Vagina (tissue), 2 donors: ENCODE results near the gene CD300LG. TPM values are rescaled to one million over a fixed set of nuclear protein-coding genes. Genes with fewer than 3 reads are reported as not detected.

Source experiments
- DNase-seq, 2 donors: peaks; one replicate each; pipeline ENCODE4 v3.0.0-alpha.2; 2017; ENCODE audit errors: extremely low spot score in 2 of 2
- H3K27ac ChIP-seq: fragments of 200-600 bp; sonication (generic); one replicate; pipeline ENCODE4 v1.5.1; 2019
- H3K27me3 ChIP-seq: fragments of 200-600 bp; sonication (generic); one replicate; pipeline ENCODE4 v1.5.1; 2019
- H3K36me3 ChIP-seq, 2 donors: fragments of 200-600 bp; sonication (generic); one replicate each; pipeline ENCODE4 v1.5.1; 2017 to 2019
- H3K4me1 ChIP-seq: fragments of 200-600 bp; sonication (generic); one replicate; pipeline ENCODE4 v1.5.1; 2019
- H3K4me3 ChIP-seq, 2 donors: fragments of 200-600 bp; sonication (generic); 1 replicate in 1 of 2; 2 replicates in 1 of 2; pipeline ENCODE4 v1.5.1; 2016 to 2019
- H3K9me3 ChIP-seq: fragments of 200-600 bp; sonication (generic); one replicate; pipeline ENCODE4 v1.5.1; 2019
- POLR2A ChIP-seq, 2 donors: fragments of 450-650 bp; IDR thresholded peaks; one replicate each; pipeline ENCODE4 v1.6.1; 2017; ENCODE audit warnings: antibody characterized with exemption in 2 of 2, mild to moderate bottlenecking in 2 of 2, moderate library complexity in 2 of 2
- POLR2AphosphoS5 ChIP-seq, 2 donors: sonication (generic); formaldehyde crosslinking; IDR thresholded peaks; one replicate each; pipeline ENCODE4 v1.9.0; 2017; ENCODE audit warnings: antibody characterized with exemption in 2 of 2, mild to moderate bottlenecking in 2 of 2, low read depth in 1 of 2; ENCODE audit not compliant: insufficient read depth in 1 of 2
- intact Hi-C: fragments of 100-400 bp; cut with DNase I; formaldehyde crosslinking; loops from one replicate; pipeline ENCODE4 v1.15.1; 2023
- total RNA-seq: library from RNA; depleted of rRNA; stranded (reverse); fragments of >200 nt; gene quantifications from one replicate; pipeline ENCODE4 v1.2.3, GENCODE V29; 2016
- TF ChIP-seq, protein P1 (sequence below), 3 experiments: fragments of 450-650 bp in 2 of 3; fragments of 200-600 bp in 1 of 3; sonication (generic) in 1 of 3; IDR thresholded peaks; one replicate each; pipeline ENCODE4 v1.5.1; 2017 to 2019; ENCODE audit warnings: antibody characterized with exemption in 3 of 3, mild to moderate bottlenecking in 2 of 3, moderate library complexity in 2 of 3

Gene CD300LG
- total RNA-seq, 1 donor from 2014 or later = 5.6 TPM

DNA sequence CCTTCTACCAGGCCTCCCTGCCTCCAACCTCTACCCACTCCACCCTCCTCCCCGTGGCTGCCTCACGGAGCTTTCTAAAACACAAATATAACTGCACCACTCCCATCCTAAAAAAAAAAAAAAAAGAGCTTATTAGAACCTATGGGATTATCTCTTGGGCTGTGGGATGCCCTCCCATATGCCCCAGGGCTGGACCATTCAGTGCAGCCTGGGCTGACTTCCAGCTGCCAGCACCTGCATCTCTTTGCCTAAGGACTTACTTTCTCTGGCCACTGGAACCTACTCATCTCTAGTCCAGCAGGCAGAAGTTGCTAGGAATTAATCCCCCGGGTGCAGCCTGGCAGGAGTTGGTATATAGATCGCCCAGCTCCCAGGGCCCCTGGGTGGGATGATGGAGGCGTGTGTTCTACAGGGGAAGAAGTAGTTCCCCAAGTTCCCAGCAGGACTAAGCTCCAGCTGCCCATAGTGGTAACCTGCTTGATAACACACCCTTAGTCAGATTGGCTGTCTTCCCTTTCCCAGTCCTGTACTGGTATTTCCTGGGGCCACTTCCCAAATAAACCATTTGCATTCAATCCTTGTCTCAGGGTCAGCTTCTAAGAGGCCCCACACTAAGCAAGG is 24.3 kb upstream of the CD300LG start:
- DNase-seq = no peak
- intact Hi-C loops = no loop called here

DNA sequence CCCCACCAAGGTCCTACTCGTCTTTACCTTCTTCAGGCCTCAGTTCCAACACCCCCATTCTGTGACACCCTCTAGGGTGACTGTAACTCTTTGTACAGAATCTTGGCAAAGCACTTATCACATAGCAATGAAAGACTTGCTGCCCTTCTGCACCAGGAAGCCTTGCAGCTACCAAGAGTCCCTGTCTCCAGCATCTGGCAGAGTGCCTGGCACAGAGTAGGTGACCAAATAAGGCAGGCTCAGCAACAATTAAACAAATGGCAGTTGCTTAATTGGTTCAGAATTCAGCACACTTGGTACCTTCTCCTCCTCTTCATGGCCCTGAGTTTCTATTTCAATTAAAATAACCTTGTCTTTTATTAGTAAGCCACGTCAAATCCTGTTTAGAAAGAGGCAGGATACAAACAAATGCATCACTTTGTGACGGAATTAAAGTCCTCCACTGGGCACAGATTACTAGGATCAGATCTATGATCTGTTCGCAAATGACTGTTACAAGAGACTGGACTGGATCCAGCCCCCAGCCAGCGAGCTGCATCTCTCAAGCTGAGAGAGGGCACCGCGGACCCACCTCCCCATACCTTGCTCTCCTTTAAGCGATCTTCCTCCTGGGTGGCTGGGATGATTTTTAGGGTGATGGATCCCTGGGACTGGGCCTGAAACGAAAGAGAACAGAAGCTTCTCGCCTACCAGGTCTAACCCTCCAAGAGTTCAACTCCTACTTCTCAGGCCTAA is 23.5 kb upstream of the CD300LG start:
- peaks cover 0 to 8% of the 10 kb centered on the region in 2 donors for H3K36me3 ChIP-seq
- peak overlapping the region; percentile 23 for H3K27ac ChIP-seq
- no peak overlapping the region for H3K4me3 ChIP-seq
- peaks cover 4% of the 10 kb centered on the region for H3K4me1 ChIP-seq
- TF ChIP-seq, protein P1, sequence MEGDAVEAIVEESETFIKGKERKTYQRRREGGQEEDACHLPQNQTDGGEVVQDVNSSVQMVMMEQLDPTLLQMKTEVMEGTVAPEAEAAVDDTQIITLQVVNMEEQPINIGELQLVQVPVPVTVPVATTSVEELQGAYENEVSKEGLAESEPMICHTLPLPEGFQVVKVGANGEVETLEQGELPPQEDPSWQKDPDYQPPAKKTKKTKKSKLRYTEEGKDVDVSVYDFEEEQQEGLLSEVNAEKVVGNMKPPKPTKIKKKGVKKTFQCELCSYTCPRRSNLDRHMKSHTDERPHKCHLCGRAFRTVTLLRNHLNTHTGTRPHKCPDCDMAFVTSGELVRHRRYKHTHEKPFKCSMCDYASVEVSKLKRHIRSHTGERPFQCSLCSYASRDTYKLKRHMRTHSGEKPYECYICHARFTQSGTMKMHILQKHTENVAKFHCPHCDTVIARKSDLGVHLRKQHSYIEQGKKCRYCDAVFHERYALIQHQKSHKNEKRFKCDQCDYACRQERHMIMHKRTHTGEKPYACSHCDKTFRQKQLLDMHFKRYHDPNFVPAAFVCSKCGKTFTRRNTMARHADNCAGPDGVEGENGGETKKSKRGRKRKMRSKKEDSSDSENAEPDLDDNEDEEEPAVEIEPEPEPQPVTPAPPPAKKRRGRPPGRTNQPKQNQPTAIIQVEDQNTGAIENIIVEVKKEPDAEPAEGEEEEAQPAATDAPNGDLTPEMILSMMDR (IDR thresholded peaks at IDR 0.05) = no peak
- TF ChIP-seq POLR2AphosphoS5 (IDR thresholded peaks at IDR 0.05; ENCODE audit: insufficient read depth in 1 of 2, low read depth in 1 of 2) = peak in 1 of 2 donors; percentile 22
- H3K9me3 ChIP-seq = no peaks in the 10 kb centered on the region
- intact Hi-C loops = no loop called here
- DNase-seq = no peak
- no peaks in the 10 kb centered on the region for H3K27me3 ChIP-seq

More for the DNA sequence above, 24.3 kb upstream of the CD300LG start:
- Histone ChIP-seq H3K27me3 (no peaks in the 10 kb centered on the region), H3K27ac (no peak overlapping the region), H3K9me3 (no peaks in the 10 kb centered on the region), H3K36me3 (peaks cover 0 to 8% of the 10 kb centered on the region in 2 donors), H3K4me3 (no peak overlapping the region), H3K4me1 (peaks cover 4% of the 10 kb centered on the region)
- TF ChIP-seq POLR2A (IDR thresholded peaks at IDR 0.05) (no peak), POLR2AphosphoS5 (IDR thresholded peaks at IDR 0.05; ENCODE audit: insufficient read depth in 1 of 2, low read depth in 1 of 2) (no peak)
- TF ChIP-seq, protein P1 (IDR thresholded peaks at IDR 0.05) = no peak

- intact Hi-C loops = no loop called here
- H3K36me3 ChIP-seq = peaks cover 0 to 19% of the 10 kb centered on the region in 2 donors
- TF ChIP-seq, protein P1 (IDR thresholded peaks at IDR 0.05) = no peak
- TF ChIP-seq POLR2A (IDR thresholded peaks at IDR 0.05) = no peak
- TF ChIP-seq POLR2AphosphoS5 (IDR thresholded peaks at IDR 0.05; ENCODE audit: insufficient read depth in 1 of 2, low read depth in 1 of 2) = no peak
Observed at GRCh38 chr17:43825567-43825966, 21.4 kb upstream of the CD300LG start.

DNA sequence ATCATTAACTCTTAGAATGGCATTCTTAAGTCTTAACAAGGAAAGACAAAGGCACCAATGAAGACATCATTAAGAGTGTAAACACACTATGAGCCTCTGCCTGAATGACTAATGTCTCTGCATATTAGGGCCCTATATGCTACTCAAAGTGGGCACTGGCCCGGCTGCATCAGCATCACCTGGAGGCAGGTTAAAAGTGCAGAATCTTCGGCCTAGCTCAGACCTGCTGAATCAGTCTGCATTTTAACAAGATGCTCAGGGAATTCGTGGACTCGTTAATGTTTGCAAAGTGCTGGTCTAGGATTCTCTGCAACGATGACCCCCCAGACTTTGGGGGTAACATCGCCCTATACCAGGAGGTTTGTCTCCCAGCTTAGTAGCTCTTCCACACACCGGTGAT is 20.8 kb upstream of the CD300LG start:
- no peak for DNase-seq
- intact Hi-C loops = no loop called here
- Histone ChIP-seq H3K27me3 (no peaks in the 10 kb centered on the region), H3K27ac (no peak overlapping the region), H3K4me3 (no peak overlapping the region), H3K36me3 (peaks cover 0 to 19% of the 10 kb centered on the region in 2 donors), H3K4me1 (peaks cover 4% of the 10 kb centered on the region), H3K9me3 (no peaks in the 10 kb centered on the region)
- TF ChIP-seq POLR2AphosphoS5 (IDR thresholded peaks at IDR 0.05; ENCODE audit: insufficient read depth in 1 of 2, low read depth in 1 of 2) (no peak), POLR2A (IDR thresholded peaks at IDR 0.05) (no peak)
- TF ChIP-seq, protein P1 (IDR thresholded peaks at IDR 0.05) = no peak

More at GRCh38 chr17:43825567-43825966, 21.4 kb upstream of the CD300LG start:
- Histone ChIP-seq H3K4me1 (peaks cover 4% of the 10 kb centered on the region), H3K4me3 (no peak overlapping the region), H3K27me3 (no peaks in the 10 kb centered on the region), H3K9me3 (no peaks in the 10 kb centered on the region), H3K27ac (no peak overlapping the region)
- no peak for DNase-seq

DNA sequence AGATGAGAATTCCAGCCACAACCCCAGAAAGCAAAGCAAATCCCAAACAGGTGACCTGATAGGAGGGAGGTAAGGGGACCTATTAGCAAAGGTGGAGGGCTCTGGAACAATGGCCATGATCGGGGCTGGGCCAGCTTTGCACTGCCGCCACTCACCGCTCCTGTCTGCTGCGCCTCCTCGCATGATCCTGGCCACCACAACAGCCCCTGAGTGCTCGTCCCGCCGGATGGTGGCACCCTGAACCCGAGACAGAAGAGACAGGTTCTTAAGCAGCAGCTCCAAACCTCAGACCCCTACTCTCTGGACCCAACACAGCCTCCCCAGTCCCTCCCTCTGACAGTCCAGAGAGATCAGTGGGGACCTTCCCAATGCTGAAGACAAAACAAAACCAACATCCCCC is 19.4 kb upstream of the CD300LG start:
- peaks cover 0 to 19% of the 10 kb centered on the region in 2 donors for H3K36me3 ChIP-seq
- H3K4me3 ChIP-seq = no peak overlapping the region
- H3K27ac ChIP-seq = no peak overlapping the region
- DNase-seq = no peak
- TF ChIP-seq POLR2A (IDR thresholded peaks at IDR 0.05) (no peak), POLR2AphosphoS5 (IDR thresholded peaks at IDR 0.05; ENCODE audit: insufficient read depth in 1 of 2, low read depth in 1 of 2) (no peak)
- TF ChIP-seq, protein P1 (IDR thresholded peaks at IDR 0.05) = no peak
- peaks cover 14% of the 10 kb centered on the region for H3K4me1 ChIP-seq
- intact Hi-C loops = no loop called here
- no peaks in the 10 kb centered on the region for H3K9me3 ChIP-seq
- no peaks in the 10 kb centered on the region for H3K27me3 ChIP-seq
